IPS-18a (cell line): ENCODE data around the gene SOD1.
A peak's percentile ranks its signal among the peaks of the same experiment; 100 is the strongest.
"Not testable (repeated sequence)": the region's sequence is repeated elsewhere in the genome, so short reads cannot be mapped to it uniquely, and the experiment has no call there.

Experiments used
- H3K27ac ChIP-seq: one replicate; pipeline ENCODE4 v1.5.1; 2013; ENCODE audit warnings: low read length
- H3K27me3 ChIP-seq: one replicate; pipeline ENCODE4 v1.6.1; 2013; ENCODE audit warnings: mild to moderate bottlenecking, low read length; ENCODE audit not compliant: control insufficient read depth, insufficient read depth
- H3K36me3 ChIP-seq: one replicate; pipeline ENCODE4 v1.6.1; 2013; ENCODE audit warnings: low read depth, low read length; ENCODE audit not compliant: control insufficient read depth
- H3K4me1 ChIP-seq: one replicate; pipeline ENCODE4 v1.6.1; 2013; ENCODE audit warnings: low read depth, low read length; ENCODE audit not compliant: control insufficient read depth
- H3K4me3 ChIP-seq: one replicate; pipeline ENCODE4 v1.5.1; 2013; ENCODE audit warnings: low read length
- H3K9ac ChIP-seq: one replicate; pipeline ENCODE4 v1.6.1; 2013; ENCODE audit warnings: mild to moderate bottlenecking, low read length, moderate library complexity
- H3K9me3 ChIP-seq: one replicate; pipeline ENCODE4 v1.6.1; 2013; ENCODE audit warnings: low read depth, low read length; ENCODE audit not compliant: control insufficient read depth

SOD1 gene

GRCh38 chr21:31659286-31659535 is 282 bp upstream of the SOD1 start:
- Histone ChIP-seq H3K4me1 (peaks cover 8% of the 10 kb centered on the region), H3K9ac (peak overlapping the region; percentile 64), H3K27me3 (no peaks in the 10 kb centered on the region), H3K9me3 (no peaks in the 10 kb centered on the region), H3K27ac (no peak overlapping the region), H3K4me3 (peak overlapping the region; percentile 82), H3K36me3 (peaks cover 11% of the 10 kb centered on the region)

- Histone ChIP-seq H3K9me3 (no peaks in the 10 kb centered on the region), H3K27me3 (no peaks in the 10 kb centered on the region), H3K4me3 (peak overlapping the region; percentile 82), H3K4me1 (peaks cover 8% of the 10 kb centered on the region), H3K27ac (no peak overlapping the region), H3K9ac (peak overlapping the region; percentile 64), H3K36me3 (peaks cover 13% of the 10 kb centered on the region)
Measured at GRCh38 chr21:31660259-31660565, 719 bp downstream of the SOD1 start.

GRCh38 chr21:31660591-31660990 is 1.1 kb downstream of the SOD1 start:
- Histone ChIP-seq H3K36me3 (peaks cover 13% of the 10 kb centered on the region), H3K9me3 (no peaks in the 10 kb centered on the region), H3K27ac (no peak overlapping the region), H3K9ac (peak overlapping the region; percentile 64), H3K27me3 (no peaks in the 10 kb centered on the region), H3K4me3 (peak overlapping the region; percentile 82), H3K4me1 (peaks cover 8% of the 10 kb centered on the region)

- Histone ChIP-seq H3K27me3 (no peaks in the 10 kb centered on the region), H3K4me1 (peaks cover 13% of the 10 kb centered on the region), H3K27ac (no peak overlapping the region), H3K9ac (no peak overlapping the region), H3K36me3 (peaks cover 37% of the 10 kb centered on the region), H3K9me3 (no peaks in the 10 kb centered on the region), H3K4me3 (no peak overlapping the region)
Measured at GRCh38 chr21:31663584-31664249, 4.2 kb downstream of the SOD1 start.

GRCh38 chr21:31665397-31665796 is 5.9 kb downstream of the SOD1 start:
- Histone ChIP-seq H3K9me3 (no peaks in the 10 kb centered on the region), H3K27ac (no peak overlapping the region), H3K4me3 (no peak overlapping the region), H3K4me1 (peaks cover 16% of the 10 kb centered on the region), H3K9ac (no peak overlapping the region), H3K36me3 (peaks cover 48% of the 10 kb centered on the region), H3K27me3 (no peaks in the 10 kb centered on the region)

GRCh38 chr21:31665869-31666268 is 6.4 kb downstream of the SOD1 start:
- H3K4me1 ChIP-seq: peaks cover 16% of the 10 kb centered on the region
- H3K9ac ChIP-seq, H3K4me3 ChIP-seq, H3K27ac ChIP-seq, H3K27me3 ChIP-seq, H3K9me3 ChIP-seq: not testable (repeated sequence)
- H3K36me3 ChIP-seq: peaks cover 53% of the 10 kb centered on the region

- Histone ChIP-seq H3K9me3 (no peaks in the 10 kb centered on the region), H3K36me3 (peaks cover 56% of the 10 kb centered on the region), H3K4me1 (peaks cover 12% of the 10 kb centered on the region), H3K27me3 (no peaks in the 10 kb centered on the region), H3K27ac (no peak overlapping the region), H3K9ac (no peak overlapping the region), H3K4me3 (no peak overlapping the region)
Measured at GRCh38 chr21:31666445-31667010, 7.0 kb downstream of the SOD1 start.

GRCh38 chr21:31667132-31667531 is 7.6 kb downstream of the SOD1 start:
- no peak overlapping the region for H3K27ac ChIP-seq
- peaks cover 12% of the 10 kb centered on the region for H3K4me1 ChIP-seq
- no peaks in the 10 kb centered on the region for H3K27me3 ChIP-seq
- H3K9me3 ChIP-seq: no peaks in the 10 kb centered on the region
- peaks cover 54% of the 10 kb centered on the region for H3K36me3 ChIP-seq
- no peak overlapping the region for H3K9ac ChIP-seq
- H3K4me3 ChIP-seq: no peak overlapping the region

GRCh38 chr21:31667639-31668038 is 8.1 kb downstream of the SOD1 start:
- Histone ChIP-seq H3K9me3 (no peaks in the 10 kb centered on the region), H3K4me3 (no peak overlapping the region), H3K27me3 (no peaks in the 10 kb centered on the region), H3K36me3 (peaks cover 54% of the 10 kb centered on the region), H3K4me1 (peaks cover 12% of the 10 kb centered on the region), H3K27ac (no peak overlapping the region), H3K9ac (no peak overlapping the region)

- peaks cover 12% of the 10 kb centered on the region for H3K4me1 ChIP-seq
- no peak overlapping the region for H3K9ac ChIP-seq
- H3K27me3 ChIP-seq: no peaks in the 10 kb centered on the region
- H3K9me3 ChIP-seq: no peaks in the 10 kb centered on the region
- H3K36me3 ChIP-seq: peaks cover 51% of the 10 kb centered on the region
- no peak overlapping the region for H3K4me3 ChIP-seq
- no peak overlapping the region for H3K27ac ChIP-seq
Measured at GRCh38 chr21:31668651-31669491, 9.4 kb downstream of the SOD1 start.

GRCh38 chr21:31670070-31670469 is 10.6 kb downstream of the SOD1 start:
- peaks cover 46% of the 10 kb centered on the region for H3K36me3 ChIP-seq
- no peaks in the 10 kb centered on the region for H3K9me3 ChIP-seq
- no peaks in the 10 kb centered on the region for H3K27me3 ChIP-seq
- H3K4me1 ChIP-seq: peaks cover 12% of the 10 kb centered on the region
- H3K4me3 ChIP-seq: no peak overlapping the region
- H3K9ac ChIP-seq: no peak overlapping the region
- no peak overlapping the region for H3K27ac ChIP-seq
